Stimulated activated CD8-positive, alpha-beta memory T cell treated with anti-CD3 and anti-CD28 coated beads, Interleukin-12 subunit alpha, Interleukin-12 subunit beta, amount 100 ng/mL, for 24 hours (primary cell): ENCODE measurements around the gene QSER1.
"Not testable (repeated sequence)": the region's sequence is repeated elsewhere in the genome, so short reads cannot be mapped to it uniquely, and the experiment has no call there.

Experiments
- DNase-seq: peaks from one replicate; pipeline ENCODE4 v3.0.0-alpha.2; 2020; ENCODE audit errors: extremely low read depth

Gene QSER1

DNA sequence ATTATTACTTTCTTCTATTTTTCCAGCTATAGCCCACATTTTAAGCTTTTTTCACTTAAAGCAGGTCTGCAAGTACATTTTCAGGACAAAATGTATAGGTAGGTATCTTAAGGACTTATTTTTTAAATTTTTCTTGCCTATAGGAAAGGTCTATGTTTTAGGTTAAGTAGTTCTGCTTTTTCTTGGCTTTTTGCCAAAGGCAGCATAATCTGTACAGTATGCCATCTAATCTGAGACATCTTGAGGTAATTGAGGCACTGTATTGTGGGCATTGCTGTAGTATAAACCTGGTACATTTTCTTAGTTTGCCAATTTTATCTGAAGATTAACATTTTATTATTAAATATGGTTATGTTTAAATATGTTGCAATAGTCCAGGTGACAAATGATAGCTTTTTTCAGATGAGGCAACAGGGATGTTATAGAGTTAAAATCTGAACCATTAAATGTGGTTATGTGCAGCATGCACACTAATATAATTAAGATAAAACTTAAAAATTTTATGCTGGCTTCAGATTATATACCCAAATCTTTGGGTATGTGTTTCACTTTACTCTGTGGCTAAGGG is 42.9 kb downstream of the QSER1 start:
- no peak for DNase-seq

GRCh38 chr11:32936178-32936577 is 43.6 kb downstream of the QSER1 start:
- not testable (repeated sequence) for DNase-seq

GRCh38 chr11:32937283-32937682 is 44.7 kb downstream of the QSER1 start:
- not testable (repeated sequence) for DNase-seq

DNA sequence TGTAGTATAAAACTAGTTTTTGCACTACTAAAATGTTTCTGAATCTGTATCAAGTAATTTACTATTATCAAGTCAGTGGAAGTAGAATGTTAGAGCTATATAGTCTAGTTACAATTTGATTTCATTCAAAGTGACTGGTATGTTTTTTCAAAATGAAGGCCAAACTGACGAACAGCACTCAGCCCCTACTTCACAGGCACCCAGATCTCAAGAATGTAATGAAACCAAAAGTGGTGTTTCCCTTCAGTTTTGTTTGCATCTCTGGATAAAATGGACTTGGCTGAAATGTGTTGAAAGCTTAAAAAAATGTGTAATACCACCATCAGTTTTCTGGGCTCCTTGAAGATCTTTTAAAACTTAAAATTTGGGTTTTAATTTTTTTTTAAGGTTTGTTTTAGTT is 46.4 kb downstream of the QSER1 start:
- DNase-seq, result no peak

DNA sequence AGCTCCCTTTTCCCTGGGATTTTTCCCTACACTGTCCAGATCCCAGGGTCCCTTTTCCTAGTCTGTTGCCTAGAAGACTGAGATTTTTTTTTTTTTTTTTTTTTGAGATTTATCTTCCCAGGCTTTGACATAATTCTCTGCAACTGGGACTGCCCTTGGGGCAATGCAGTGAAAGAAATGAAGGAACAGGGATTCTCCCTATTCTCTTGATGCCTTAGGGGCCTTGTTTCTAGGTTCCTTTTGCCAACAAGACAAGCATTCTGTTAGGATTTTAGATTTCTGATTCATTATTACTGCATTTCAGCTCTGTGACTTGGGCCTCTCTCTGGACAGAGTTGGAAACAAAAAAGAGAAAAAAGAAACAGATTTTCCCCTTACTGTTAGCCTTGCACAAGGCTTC is 47.3 kb downstream of the QSER1 start:
- DNase-seq, result no peak

DNA sequence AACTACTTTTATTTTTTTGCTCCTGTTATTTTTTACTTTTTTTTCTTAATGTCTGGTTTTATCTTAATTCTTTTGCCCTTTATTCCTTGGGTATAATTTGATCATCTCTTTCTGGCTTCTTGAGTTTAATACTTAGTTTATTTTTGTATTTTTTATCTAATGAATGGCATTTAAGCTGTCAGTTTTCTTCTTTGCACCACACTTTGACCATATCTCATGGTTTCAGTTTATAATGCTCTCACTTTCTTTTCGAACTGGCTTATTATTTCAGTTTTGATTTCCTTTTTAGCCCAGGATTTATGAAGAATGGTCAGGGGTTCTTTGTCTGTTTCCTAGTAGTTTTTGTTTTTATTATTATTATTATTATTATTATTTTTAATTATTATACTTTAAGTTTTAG is 48.3 kb downstream of the QSER1 start:
- no peak for DNase-seq

DNA sequence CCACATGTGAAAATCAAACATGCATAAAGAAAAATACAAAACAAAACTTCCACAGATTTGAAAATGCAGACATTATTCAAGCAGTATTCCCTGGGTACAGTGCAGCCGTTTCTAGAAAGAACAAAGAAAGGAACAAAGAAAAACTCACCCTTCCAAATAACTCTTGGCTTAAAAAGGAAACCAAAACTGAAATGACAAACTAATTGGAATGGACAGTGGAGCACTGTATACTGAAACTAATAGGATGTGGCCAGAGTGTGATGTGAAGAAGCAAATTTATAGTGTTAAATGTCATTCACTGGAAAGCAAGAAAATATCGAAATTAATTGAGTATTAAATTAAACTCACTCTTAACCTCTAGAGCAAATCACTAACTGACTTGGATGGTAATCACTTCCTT is 55.4 kb downstream of the QSER1 start:
- DNase-seq, result no peak

- no peak for DNase-seq
Observed at GRCh38 chr11:32949739-32950138, 57.1 kb downstream of the QSER1 start.

- DNase-seq, result no peak
Observed at GRCh38 chr11:32952421-32952820, 59.8 kb downstream of the QSER1 start.

GRCh38 chr11:32953700-32954099 is 61.1 kb downstream of the QSER1 start:
- no peak for DNase-seq

GRCh38 chr11:32960553-32961164 is 68.0 kb downstream of the QSER1 start:
- no peak for DNase-seq

DNA sequence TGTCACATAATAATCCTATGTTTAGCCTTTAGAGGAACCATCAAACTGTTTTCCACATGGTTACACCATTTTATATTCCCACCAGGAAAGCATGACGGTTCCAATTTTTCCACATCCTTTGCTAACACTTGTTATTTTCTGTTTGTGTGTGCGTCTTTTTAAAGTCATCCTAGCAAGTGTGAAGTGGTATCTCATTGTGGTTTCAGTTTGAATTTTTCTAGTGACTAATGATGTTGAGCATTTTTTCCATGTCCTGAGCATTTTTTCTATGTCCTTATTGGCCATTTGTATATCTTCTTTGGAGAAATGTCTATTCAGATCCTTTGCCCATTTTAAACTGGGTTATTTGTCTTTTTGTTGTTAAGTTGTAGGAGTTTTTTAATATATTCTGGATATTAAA is 69.4 kb downstream of the QSER1 start:
- no peak for DNase-seq

DNA sequence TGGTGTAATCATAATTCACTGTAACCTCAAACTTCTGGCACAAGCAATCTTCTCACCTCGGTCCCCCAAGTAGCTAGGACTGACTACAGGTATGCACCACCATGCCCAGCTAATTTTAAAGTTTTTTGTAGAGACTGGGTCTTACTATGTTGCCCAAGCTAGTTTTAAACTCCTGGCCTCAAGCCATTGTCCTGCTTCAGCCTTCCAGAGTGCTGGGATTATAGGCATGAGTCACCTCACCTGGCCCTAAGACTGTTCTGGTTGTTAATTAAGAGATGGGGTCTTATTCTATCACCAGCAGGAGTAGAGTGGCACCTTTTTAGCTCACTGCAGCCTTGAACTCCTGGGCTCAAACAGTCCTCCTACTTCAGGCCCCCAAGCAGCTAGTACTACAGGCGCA is 71.1 kb downstream of the QSER1 start:
- no peak for DNase-seq

GRCh38 chr11:32968541-32968940 is 75.9 kb downstream of the QSER1 start:
- DNase-seq, result no peak

- DNase-seq, result not testable (repeated sequence)
Observed at GRCh38 chr11:32972233-32972632, 79.6 kb downstream of the QSER1 start.

GRCh38 chr11:32972781-32973180 is 80.2 kb downstream of the QSER1 start:
- no peak for DNase-seq

GRCh38 chr11:32982626-32983025 is 90.0 kb downstream of the QSER1 start:
- DNase-seq, result no peak

- DNase-seq, result no peak
Observed at GRCh38 chr11:32983506-32983905, 90.9 kb downstream of the QSER1 start.

DNA sequence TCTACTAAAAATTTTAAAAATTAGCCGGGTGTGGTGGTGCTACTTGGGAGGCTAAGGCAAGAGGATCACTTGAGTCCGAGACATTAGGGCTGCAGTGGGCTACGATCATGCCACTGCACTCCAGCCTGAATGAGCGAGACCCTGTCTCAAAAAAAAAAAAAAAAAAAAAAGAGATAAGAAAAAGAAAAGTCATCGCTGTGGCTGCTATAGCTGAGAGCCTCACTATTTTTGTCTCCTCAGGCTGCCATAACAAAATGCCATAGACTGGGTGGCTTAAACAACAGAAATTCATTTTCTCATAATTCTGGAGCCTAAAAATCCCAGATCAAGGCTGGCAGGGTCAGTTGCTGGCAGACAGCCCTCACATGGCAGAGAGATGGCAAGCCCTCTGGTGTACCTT is 93.0 kb downstream of the QSER1 start:
- DNase-seq, result no peak

GRCh38 chr11:32987851-32988250 is 95.2 kb downstream of the QSER1 start:
- no peak for DNase-seq

DNA sequence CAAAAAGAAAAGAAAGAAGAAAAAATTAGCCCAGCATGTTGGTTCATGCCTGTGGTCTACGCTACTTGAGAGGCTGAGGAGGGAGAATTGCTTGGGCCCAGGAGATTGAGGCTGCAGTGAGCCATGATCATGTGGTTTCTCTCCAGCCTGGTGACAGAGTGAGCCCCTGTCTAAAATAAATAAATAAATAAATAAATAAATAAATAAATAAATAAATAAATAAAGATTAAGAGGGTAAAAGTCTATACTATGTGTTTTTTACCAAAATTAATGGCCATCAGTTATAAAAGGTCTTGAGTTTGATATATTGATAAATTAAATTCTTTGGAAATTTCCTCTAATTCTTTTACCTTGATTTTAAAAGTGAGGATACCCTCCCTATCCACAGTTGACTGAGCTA is 97.9 kb downstream of the QSER1 start:
- no peak for DNase-seq

GRCh38 chr11:32991427-32991826 is 98.8 kb downstream of the QSER1 start:
- DNase-seq, result no peak

DNA sequence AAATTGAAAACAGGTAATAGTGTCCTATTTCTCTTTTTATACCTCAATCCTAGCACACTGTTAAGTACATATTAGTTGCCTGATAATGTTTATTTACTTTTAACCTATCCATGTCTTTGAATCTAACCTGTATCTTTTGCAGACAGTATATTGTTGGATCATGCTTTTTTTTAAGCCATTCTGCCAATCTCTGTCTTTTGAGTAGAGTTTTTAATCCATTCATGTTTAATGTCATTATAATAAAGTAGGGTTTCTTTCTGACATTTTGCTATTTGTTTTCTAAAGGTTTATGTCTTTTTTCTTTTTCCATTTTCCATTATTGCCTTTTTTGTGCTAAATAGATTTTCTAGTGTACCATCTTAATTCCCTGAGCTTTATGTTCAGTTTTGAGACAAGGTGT is 99.3 kb downstream of the QSER1 start:
- no peak for DNase-seq

DNA sequence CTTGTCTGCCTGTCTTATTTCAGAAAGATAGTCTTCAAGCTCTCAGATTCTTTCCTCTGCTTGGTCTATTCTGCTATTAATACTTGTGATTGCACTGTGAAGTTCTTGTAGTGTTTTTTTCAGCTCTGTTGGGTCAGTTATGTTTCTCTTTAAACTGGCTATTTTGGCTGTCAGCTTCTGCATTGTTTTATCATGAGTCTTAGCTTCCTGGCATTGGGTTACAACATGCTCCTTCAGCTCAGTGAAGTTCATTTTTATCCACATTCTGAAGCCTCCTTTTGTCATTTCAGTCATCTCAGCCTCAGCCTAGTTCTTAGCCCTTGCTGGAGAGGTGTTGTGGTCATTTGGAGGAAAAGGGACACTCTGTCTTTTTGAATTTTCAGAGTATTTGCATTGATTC is 107.6 kb downstream of the QSER1 start:
- no peak for DNase-seq
